Measurements from ENCODE around the gene SEMA3C.
A peak's percentile ranks its signal among the peaks of the same experiment; 100 is the strongest.

The SEMA3C gene

DNA sequence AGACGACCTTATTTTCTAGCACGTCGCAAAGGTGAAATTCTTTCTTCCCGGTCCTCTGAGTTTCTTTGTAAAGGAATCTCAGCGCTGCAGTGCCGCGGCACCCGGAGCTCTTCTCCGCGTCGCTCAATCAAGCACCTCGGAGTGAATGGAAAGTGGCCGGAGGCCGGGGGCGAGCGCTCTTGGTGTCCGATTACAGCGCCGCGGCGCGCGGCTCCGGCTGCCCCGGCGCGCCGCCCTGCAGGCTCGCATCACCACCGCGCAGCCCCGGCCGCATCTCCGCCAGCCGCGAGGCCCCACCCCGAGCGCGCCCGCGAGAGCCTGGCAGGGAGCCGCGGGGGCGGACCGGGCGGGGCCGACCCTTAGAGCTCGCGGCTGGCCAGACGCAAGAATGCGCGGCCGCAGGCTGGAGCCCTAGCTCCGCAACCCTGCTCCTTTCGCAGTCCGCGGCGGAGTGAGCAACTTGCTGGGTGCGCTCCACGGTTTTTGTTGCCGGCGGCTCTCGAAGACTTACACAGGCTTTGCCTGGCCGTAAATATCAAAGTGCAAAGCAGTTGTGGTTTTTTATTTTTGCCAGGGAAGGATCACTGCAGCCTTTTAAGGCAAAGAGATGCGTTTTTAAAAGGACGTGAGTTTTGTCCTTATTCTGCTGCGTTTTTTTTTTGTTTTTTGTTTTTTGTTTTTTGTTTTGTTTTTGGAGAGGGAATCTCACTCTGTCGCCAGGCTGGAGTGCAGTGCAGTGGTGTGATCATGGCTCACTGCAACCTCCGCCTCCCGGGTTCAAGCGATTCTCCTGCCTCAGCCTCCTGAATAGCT is at the start of gene SEMA3C:
Gene SEMA3C, minus strand, starts transcription at position 143 of the 813 bp plus-strand sequence. CDS start 2,270 bp downstream, outside the sequence.
- peak in 55 of 56 donors; percentile 13 to 92 (median 76) for DNase-seq

GRCh38 chr7:80968606-80969005 is 49.8 kb upstream of the SEMA3C start:
- no peak for DNase-seq

DNA sequence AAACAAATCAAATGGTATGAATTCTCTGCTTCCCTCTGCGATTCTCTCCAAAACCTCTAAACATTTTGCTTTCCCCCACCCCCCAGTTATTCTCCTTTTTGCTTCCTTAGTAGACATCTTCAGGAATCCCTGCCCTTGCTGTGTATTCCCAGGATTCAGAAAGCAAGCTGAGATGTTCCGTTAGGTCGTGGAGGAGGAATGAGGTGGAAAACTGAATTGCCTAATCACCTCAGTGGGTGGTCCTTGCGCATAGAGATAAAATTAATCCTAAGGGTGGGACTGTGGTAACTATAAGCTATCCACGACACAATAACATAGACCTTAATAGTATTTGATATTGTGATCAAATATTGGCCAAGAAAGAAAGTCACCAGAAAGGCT is 49.1 kb upstream of the SEMA3C start:
- no peak for DNase-seq

DNA sequence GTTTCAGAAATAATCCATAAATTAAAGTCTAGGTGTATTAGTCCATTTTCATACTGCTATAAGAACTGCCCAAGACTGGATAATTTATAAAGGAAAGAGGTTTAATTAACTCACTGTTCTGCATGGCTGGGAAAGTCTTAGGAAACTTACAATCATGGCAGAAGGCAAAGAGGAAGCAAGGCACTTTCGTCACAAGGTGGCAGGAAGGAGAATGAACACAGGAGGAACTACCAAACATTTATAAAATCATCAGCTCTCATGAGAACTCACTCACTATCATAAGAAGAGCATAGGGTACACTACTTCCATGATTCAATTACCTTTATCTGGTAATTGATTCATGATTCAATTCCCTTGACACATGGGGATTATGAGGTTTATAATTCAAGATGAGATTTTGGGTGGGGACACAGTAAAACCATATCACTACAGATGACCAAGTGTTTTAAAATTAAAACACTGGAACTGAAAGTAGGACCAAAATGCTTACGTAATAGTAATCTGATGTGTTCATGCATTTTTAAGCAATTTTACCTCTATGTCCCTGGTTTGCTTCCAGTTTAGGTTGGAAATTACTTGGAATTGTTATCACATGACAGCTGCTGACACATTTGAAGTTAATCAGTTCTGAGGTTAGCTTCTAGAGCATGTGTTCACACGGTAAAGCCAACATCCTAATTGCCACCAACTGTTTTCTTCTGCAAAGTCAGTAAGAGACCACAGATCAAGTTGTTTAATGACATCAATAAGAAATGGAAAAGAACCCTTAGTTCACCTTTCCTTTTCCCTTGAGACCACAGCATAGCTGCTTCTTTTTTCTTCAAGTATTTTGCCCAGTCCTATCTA is 48.4 kb upstream of the SEMA3C start:
- no peak for DNase-seq

DNA sequence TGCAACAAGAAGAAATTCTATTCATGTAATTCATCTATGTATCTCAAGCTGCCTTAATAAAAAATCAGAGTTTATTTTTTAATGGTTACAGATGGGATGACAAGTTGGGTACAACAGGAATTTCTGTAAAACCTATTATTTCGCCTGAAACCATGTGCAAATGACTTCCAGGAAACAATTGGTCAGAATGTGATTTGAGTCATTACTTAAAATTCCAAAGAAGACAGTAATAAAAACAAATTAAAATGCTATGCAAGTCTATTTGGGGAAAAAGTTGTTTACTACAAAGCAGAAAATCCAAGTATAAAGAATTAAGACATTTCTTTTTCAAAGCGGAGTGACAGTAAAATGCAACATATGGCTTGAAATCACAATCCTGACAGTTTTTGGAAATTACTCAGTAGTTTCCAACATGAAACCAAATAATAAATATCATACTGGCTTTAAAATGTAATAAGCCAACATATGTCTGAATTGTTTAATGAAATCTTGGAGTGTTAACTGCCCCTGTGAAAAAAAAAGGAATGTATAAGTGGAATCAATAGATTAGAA is 41.5 kb upstream of the SEMA3C start:
- DNase-seq, result no peak

GRCh38 chr7:80957226-80957777 is 38.5 kb upstream of the SEMA3C start:
- DNase-seq, result no peak

GRCh38 chr7:80954191-80954590 is 35.3 kb upstream of the SEMA3C start:
- DNase-seq, result no peak

- DNase-seq, result no peak
Observed at GRCh38 chr7:80950550-80950967, 31.7 kb upstream of the SEMA3C start.

DNA sequence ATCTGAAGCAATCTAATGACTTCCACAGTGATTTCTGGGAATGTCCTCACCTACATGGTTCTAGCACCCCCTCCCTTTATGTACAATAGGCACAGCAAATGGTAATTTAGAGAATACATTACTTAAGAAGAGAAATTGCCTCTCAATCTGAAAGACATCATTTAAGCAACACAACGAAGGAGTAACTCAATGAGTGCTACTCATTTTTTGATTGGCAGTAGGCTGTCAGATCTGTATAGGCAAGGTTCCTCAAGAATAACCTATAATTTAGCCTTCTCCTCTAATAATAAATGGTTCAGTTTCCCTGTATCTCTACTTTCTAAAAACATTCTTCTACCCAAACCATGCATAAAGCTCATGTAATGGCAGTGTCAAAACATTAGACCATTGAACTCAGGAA is 30.6 kb upstream of the SEMA3C start:
- no peak for DNase-seq

DNA sequence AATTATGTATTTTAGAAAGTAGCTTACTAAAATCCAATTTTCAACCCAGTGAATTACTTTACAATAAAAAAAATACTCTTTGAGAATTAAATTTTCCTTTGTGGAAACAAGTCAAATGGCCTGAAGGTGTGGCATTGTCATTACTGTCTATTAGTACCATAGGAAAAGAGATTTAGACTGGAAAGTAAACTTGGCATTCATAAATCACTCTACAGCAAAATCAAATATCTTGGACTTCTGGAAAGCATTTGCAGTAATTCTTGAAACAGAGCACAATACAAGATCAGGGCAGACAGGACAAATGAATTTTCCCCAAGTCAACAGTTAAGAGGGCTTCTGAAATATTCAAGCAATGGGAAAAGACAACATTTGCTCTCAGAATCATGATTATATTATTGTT is 28.0 kb upstream of the SEMA3C start:
- DNase-seq, result no peak

GRCh38 chr7:80945976-80946375 is 27.1 kb upstream of the SEMA3C start:
- no peak for DNase-seq

DNA sequence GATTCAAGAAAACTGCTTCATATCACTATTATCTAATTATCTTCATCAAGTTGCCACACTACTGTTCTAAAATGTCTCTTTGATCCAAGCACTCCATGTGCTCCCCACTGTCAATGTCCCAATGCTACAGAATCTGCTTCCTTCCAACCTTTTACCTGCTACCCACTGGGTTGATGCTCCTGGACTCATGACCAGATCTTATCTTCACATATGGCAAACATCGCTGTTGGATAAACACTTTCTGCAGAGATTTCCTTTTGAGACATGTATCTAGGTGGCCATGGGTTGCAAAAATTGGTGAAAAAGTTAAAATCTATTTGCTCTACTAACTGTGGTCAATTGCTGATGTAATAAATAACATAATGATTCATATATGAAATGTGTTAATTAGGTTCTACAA is 24.5 kb upstream of the SEMA3C start:
- no peak for DNase-seq

- DNase-seq, result no peak
Observed at GRCh38 chr7:80942261-80943041, 23.6 kb upstream of the SEMA3C start.

DNA sequence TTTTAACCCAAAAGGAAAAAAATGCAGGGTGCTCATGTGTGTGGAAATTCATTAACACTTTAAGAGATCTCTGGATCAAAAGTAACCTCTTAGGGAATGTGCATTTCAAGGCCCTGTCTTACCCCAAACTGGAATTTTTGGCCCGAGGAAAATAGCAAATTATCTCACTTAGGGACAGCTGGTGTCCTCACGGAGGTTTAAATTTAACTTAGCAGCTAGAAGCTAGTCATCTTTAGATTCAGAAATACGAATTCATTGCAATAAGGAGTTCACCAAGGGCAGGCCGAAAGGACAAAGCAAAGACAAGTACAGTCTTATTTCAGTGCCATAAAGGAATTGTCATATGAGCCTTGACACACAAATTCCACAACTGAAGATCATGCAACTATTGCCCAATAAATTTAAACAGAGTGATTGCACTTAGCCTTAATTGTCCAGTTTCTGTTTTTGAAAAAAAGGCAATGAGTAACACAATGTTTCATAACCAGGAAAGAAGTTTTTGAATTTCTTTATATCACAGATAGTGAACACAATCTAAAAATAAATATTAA is 22.4 kb upstream of the SEMA3C start:
- no peak for DNase-seq

DNA sequence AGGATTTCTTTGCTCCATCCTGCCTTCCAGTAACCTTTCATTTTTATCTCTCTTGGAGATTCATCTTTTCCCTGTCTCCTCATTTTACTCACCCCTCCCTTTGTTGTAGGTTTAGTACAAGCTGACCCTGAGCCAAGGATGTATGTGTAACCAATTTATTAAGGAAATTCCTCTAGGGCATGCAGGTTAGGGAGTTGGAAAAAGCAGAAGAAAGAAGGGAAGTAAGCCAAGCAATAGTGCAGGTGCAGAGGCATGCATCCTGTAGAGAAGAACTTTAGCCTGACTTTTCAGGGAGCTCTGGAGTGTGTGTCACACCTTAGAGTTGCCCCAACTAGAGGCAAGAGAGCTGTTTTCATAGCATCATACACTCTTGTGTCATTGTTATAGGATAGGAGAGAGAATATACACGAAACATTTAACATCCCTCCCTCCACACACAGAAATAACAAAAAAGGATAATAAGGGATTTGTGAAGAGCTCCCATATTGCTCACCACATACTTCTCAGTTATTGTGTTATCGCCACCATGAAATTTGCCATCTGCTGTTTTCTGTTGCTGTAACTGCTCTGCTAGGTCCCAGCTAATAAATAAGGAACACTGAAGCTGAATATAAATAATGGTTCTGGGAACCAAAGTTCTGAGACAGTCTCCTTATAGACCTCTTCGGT is 21.8 kb upstream of the SEMA3C start:
- no peak for DNase-seq

- DNase-seq, result no peak
Observed at GRCh38 chr7:80937336-80937735, 18.5 kb upstream of the SEMA3C start.

GRCh38 chr7:80935991-80936780 is 17.3 kb upstream of the SEMA3C start:
- DNase-seq, result no peak

- DNase-seq, result no peak
Observed at GRCh38 chr7:80934321-80934720, 15.5 kb upstream of the SEMA3C start.

GRCh38 chr7:80932536-80932935 is 13.7 kb upstream of the SEMA3C start:
- DNase-seq, result no peak
